PC-3 (cell line): Measurements from ENCODE around the gene ZRANB3. TPM values are rescaled to one million over a fixed set of nuclear protein-coding genes. Genes with fewer than 3 reads are reported as not detected.

Experiments
- ATAC-seq: fragments of 200-7000 bp; cut with Tn5 transposase; 2 replicates; pipeline ENCODE4 v1.9.1; 2020; ENCODE audit warnings: mild to moderate bottlenecking, moderate library complexity
- BruUV-seq: library from RNA; stranded (reverse); fragments of 400-500 nt; replicated peaks from 2 replicates; lab custom pipeline; 2021; lab: Mats Ljungman, UMichigan
- CTCF ChIA-PET: fragments of 300-600 bp; sonication (Branson Sonifier 250); formaldehyde crosslinking; loops from one replicate; lab custom pipeline; 2022; ENCODE audit warnings: antibody characterized with exemption; lab: Charles Lee
- POLR2A ChIA-PET: fragments of 300-600 bp; sonication (Branson Sonifier 250); formaldehyde crosslinking; loops from one replicate; lab custom pipeline; 2022; ENCODE audit warnings: antibody characterized with exemption; ENCODE audit not compliant: unreplicated experiment; lab: Charles Lee
- DNase-seq: peaks from one replicate; pipeline ENCODE4 v3.0.0-alpha.2; 2015
- H2AFZ ChIP-seq: fragments of 300-600 bp; sonication (generic); 2 replicates; pipeline ENCODE4 v1.6.0; 2016; ENCODE audit warnings: antibody characterized with exemption, low read length
- H3F3A ChIP-seq: fragments of 300-600 bp; sonication (generic); one replicate; pipeline ENCODE4 v1.6.0; 2017; ENCODE audit warnings: antibody characterized with exemption, low read length, control low read depth, mild to moderate bottlenecking; ENCODE audit not compliant: unreplicated experiment
- H3K27ac ChIP-seq: fragments of 300-600 bp; sonication (generic); 2 replicates; pipeline ENCODE4 v1.5.1; 2016; ENCODE audit warnings: mild to moderate bottlenecking, low read length
- H3K27me3 ChIP-seq: fragments of 300-600 bp; sonication (generic); 2 replicates; pipeline ENCODE4 v1.6.1; 2016; ENCODE audit warnings: low read length, mixed read lengths
- H3K36me3 ChIP-seq: fragments of 300-600 bp; sonication (generic); 2 replicates; pipeline ENCODE4 v1.6.1; 2016; ENCODE audit warnings: low read depth, mixed run types, low read length, mixed read lengths
- H3K4me1 ChIP-seq: fragments of 300-600 bp; sonication (generic); 2 replicates; pipeline ENCODE4 v1.5.1; 2016; ENCODE audit warnings: low read length; ENCODE audit not compliant: insufficient read depth
- H3K4me2 ChIP-seq: fragments of 300-600 bp; sonication (generic); 2 replicates; pipeline ENCODE4 v1.6.0; 2016; ENCODE audit warnings: low read length
- H3K4me3 ChIP-seq: fragments of 300-600 bp; sonication (generic); 2 replicates; pipeline ENCODE4 v1.5.1; 2016; ENCODE audit warnings: mild to moderate bottlenecking, low read length, mixed read lengths
- H3K79me2 ChIP-seq: fragments of 300-600 bp; sonication (generic); 2 replicates; pipeline ENCODE4 v1.6.1; 2017; ENCODE audit warnings: low read length, mixed read lengths
- H3K9ac ChIP-seq: fragments of 300-600 bp; sonication (generic); 2 replicates; pipeline ENCODE4 v1.6.0; 2016; ENCODE audit warnings: mild to moderate bottlenecking, low read length
- H3K9me2 ChIP-seq: fragments of 300-600 bp; sonication (generic); replicated peaks from 2 replicates; pipeline ENCODE4 v1.6.1; 2016; ENCODE audit warnings: mixed run types, low read length, mixed read lengths
- H3K9me3 ChIP-seq: fragments of 300-600 bp; sonication (generic); 2 replicates; pipeline ENCODE4 v1.6.1; 2016; ENCODE audit warnings: low read length, mixed read lengths
- H4K20me1 ChIP-seq: fragments of 300-600 bp; sonication (generic); 2 replicates; pipeline ENCODE4 v1.6.1; 2016; ENCODE audit warnings: low read length, mixed read lengths
- CTCF ChIP-seq: fragments of 300-600 bp; sonication (generic); conservative IDR thresholded peaks from 2 replicates; pipeline ENCODE4 v1.5.1; 2017; ENCODE audit warnings: antibody characterized with exemption, low read depth, mild to moderate bottlenecking, low read length
- EZH2 ChIP-seq: fragments of 300-600 bp; sonication (generic); IDR thresholded peaks from one replicate; pipeline ENCODE4 v1.6.1; 2017; ENCODE audit warnings: antibody characterized with exemption, mild to moderate bottlenecking, low read length; ENCODE audit not compliant: unreplicated experiment
- EZH2phosphoT487 ChIP-seq: fragments of 300-600 bp; sonication (generic); IDR thresholded peaks from 2 replicates; pipeline ENCODE4 v1.6.1; 2018; ENCODE audit warnings: mild to moderate bottlenecking, antibody characterized with exemption, low read length, borderline replicate concordance
- intact Hi-C: fragments of 100-400 bp; cut with micrococcal nuclease; formaldehyde crosslinking; loops from 2 replicates; pipeline ENCODE4 v1.9.0; 2023
- total RNA-seq: library from RNA; depleted of rRNA; stranded (reverse); fragments of >200 nt; gene quantifications from 2 replicates; pipeline ENCODE4 v1.2.3, GENCODE V29; 2014

ZRANB3 gene
- total RNA-seq, 1 experiment from 2014 or later: 8.6 TPM

- Histone ChIP-seq H4K20me1 (no peaks in the 10 kb centered on the region), H3K27ac (no peak overlapping the region), H3K79me2 (no peaks in the 10 kb centered on the region), H3K9me3 (no peaks in the 10 kb centered on the region), H3K36me3 (no peaks in the 10 kb centered on the region), H3K9ac (no peak overlapping the region), H3K4me3 (no peak overlapping the region), H3K4me2 (no peak overlapping the region), H2AFZ (no peak overlapping the region), H3K27me3 (no peaks in the 10 kb centered on the region), H3K9me2 (no peaks in the 10 kb centered on the region), H3F3A (no peaks in the 10 kb centered on the region), H3K4me1 (peaks cover 7% of the 10 kb centered on the region; the same call in 1 of the 2 replicates)
- BruUV-seq: no TSS peak
- TF ChIP-seq CTCF (no peak), EZH2 (no peak), EZH2phosphoT487 (no peak)
- CTCF ChIA-PET: no interaction called here
- ATAC-seq: no peak
- DNase-seq: no peak
- POLR2A ChIA-PET: no interaction called here
- intact Hi-C loops: no loop called here
These were observed 345.0 kb downstream of the ZRANB3 start for GRCh38 chr2:135186054-135186453.

GRCh38 chr2:135183822-135184221 lies 347.2 kb downstream of the ZRANB3 start:
- H3K27me3 ChIP-seq: no peaks in the 10 kb centered on the region
- BruUV-seq: no TSS peak
- DNase-seq: peak; percentile 52
- no peak overlapping the region for H2AFZ ChIP-seq
- ATAC-seq: peak; percentile 49
- TF ChIP-seq CTCF (no peak), EZH2phosphoT487 (no peak), EZH2 (no peak)
- ChIA-PET POLR2A (interaction anchor here (0.5 to 0.6 kb wide), 2 partner anchors 11 to 57 kb away, joined by 3 to 4 read pairs; no protein-coding TSS in a partner anchor), CTCF (interaction anchor here (0.6 kb wide), 1 partner anchor 36 kb away, joined by 3 read pairs; no protein-coding TSS in a partner anchor)
- H3K36me3 ChIP-seq: no peaks in the 10 kb centered on the region
- no peaks in the 10 kb centered on the region for H3K79me2 ChIP-seq
- no peaks in the 10 kb centered on the region for H3K9me2 ChIP-seq
- H3K4me3 ChIP-seq: no peak overlapping the region
- intact Hi-C loops: loop anchor here (5.0 kb wide), 1 partner anchor 73 kb away; no protein-coding TSS in a partner anchor
- peaks cover 7% of the 10 kb centered on the region; the same call in 1 of the 2 replicates for H3K4me1 ChIP-seq
- no peak overlapping the region for H3K9ac ChIP-seq
- no peak overlapping the region for H3K4me2 ChIP-seq
- no peaks in the 10 kb centered on the region for H3K9me3 ChIP-seq
- H3K27ac ChIP-seq: no peak overlapping the region
- no peaks in the 10 kb centered on the region for H3F3A ChIP-seq
- no peaks in the 10 kb centered on the region for H4K20me1 ChIP-seq

GRCh38 chr2:135182601-135183000 lies 348.4 kb downstream of the ZRANB3 start:
- H2AFZ ChIP-seq: no peak overlapping the region
- H3K36me3 ChIP-seq: no peaks in the 10 kb centered on the region
- H3K27ac ChIP-seq: no peak overlapping the region
- TF ChIP-seq EZH2 (no peak), CTCF (no peak), EZH2phosphoT487 (no peak)
- H3F3A ChIP-seq: no peaks in the 10 kb centered on the region
- peaks cover 7% of the 10 kb centered on the region; the same call in 1 of the 2 replicates for H3K4me1 ChIP-seq
- intact Hi-C loops: loop anchor here (5.0 kb wide), 1 partner anchor 75 kb away; no protein-coding TSS in a partner anchor
- DNase-seq: no peak
- no peak overlapping the region for H3K4me2 ChIP-seq
- no peaks in the 10 kb centered on the region for H4K20me1 ChIP-seq
- H3K9ac ChIP-seq: no peak overlapping the region
- POLR2A ChIA-PET: no interaction called here
- CTCF ChIA-PET: no interaction called here
- no peaks in the 10 kb centered on the region for H3K9me3 ChIP-seq
- H3K9me2 ChIP-seq: no peaks in the 10 kb centered on the region
- ATAC-seq: no peak
- no peak overlapping the region for H3K4me3 ChIP-seq
- BruUV-seq: no TSS peak
- H3K79me2 ChIP-seq: no peaks in the 10 kb centered on the region
- no peaks in the 10 kb centered on the region for H3K27me3 ChIP-seq
